GM18909 (cell line): ENCODE measurements around the gene MED17.
"Not testable (repeated sequence)": the region's sequence is repeated elsewhere in the genome, so short reads cannot be mapped to it uniquely, and the experiment has no call there.

Source experiments
- ATAC-seq: cut with Tn5 transposase; IDR thresholded peaks from one replicate; pipeline ENCODE4 v1.9.1; 2021; ENCODE audit warnings: mild to moderate bottlenecking; ENCODE audit not compliant: unreplicated experiment, poor library complexity

The MED17 gene, protein sequence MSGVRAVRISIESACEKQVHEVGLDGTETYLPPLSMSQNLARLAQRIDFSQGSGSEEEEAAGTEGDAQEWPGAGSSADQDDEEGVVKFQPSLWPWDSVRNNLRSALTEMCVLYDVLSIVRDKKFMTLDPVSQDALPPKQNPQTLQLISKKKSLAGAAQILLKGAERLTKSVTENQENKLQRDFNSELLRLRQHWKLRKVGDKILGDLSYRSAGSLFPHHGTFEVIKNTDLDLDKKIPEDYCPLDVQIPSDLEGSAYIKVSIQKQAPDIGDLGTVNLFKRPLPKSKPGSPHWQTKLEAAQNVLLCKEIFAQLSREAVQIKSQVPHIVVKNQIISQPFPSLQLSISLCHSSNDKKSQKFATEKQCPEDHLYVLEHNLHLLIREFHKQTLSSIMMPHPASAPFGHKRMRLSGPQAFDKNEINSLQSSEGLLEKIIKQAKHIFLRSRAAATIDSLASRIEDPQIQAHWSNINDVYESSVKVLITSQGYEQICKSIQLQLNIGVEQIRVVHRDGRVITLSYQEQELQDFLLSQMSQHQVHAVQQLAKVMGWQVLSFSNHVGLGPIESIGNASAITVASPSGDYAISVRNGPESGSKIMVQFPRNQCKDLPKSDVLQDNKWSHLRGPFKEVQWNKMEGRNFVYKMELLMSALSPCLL

DNA sequence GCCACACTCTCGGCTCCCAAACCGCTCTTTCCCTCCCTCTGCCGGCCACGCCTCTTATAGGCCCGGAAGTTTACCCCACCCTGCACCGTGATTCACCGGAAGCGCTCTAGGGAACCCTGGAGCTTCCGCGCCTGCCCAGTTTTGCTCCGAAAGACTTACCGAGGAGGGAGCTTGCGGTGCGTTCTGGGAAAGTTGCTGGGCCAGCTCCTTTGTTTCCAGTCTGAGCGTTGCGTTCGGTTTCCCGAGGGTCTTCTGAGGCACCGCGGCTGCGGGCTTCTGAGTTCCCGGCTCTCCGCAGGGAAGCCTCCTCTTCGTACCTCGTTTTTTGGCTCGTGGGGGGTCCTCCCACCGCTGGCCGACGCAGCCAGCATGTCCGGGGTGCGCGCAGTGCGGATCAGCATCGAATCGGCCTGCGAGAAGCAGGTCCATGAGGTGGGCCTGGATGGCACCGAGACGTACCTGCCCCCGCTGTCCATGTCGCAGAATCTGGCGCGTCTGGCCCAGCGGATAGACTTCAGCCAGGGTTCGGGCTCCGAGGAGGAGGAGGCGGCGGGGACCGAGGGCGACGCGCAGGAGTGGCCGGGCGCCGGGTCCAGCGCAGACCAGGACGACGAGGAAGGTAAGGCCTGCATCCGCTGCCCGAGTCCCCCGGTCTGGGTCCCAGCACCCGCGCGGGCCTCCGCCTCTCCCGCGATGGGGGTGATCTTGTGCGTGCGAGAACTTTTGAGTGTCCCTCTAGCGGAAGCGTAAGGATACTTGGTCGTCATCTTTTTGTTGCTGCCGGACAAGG, at the start of gene MED17:
Gene MED17, plus strand, starts transcription at position 138 of the 790 bp plus-strand sequence. Its CDS starts 232 bp downstream, at position 370.
- peak; percentile 95 for ATAC-seq

DNA sequence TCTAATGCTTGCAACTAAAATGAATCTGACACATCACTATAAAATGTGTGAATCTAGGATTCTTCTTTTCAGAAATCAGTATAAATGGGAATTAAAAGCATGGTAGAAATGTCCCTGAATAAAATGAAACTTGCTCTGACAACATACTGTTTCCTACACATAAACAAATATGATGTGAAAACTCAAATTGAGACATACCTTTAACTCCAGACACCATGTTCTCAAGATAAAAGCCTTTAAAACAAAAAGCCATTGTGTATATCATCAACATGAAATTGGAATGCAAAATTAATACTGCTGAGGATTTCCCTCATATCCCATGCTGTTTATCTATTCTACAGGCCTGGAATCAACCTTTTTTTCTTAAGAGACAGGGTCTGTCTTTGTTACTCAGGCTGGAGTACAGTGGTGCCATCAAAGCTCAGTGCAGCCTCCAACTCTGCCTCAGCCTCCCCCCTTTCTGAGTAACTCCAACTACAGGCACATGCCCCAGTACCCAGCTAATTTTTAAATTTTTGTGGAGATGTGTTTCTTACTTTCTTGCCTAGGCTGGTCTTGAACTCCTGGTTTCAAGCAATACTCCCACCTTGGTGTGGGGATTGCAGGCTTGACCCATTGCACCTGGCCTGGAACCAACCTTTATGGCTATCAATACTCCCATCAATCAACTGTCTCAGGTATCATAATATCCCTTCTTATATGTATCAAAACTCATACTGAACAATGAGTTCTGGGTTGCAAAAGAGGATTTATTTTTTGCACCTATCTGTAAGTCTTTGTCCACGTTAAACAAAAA, 49.5 kb upstream of the MED17 start:
- ATAC-seq, result no peak

- ATAC-seq, result no peak
These were observed 48.5 kb upstream of the MED17 start for GRCh38 chr11:93735627-93736026.

- no peak for ATAC-seq
These were observed 48.0 kb upstream of the MED17 start for GRCh38 chr11:93736129-93736528.

DNA sequence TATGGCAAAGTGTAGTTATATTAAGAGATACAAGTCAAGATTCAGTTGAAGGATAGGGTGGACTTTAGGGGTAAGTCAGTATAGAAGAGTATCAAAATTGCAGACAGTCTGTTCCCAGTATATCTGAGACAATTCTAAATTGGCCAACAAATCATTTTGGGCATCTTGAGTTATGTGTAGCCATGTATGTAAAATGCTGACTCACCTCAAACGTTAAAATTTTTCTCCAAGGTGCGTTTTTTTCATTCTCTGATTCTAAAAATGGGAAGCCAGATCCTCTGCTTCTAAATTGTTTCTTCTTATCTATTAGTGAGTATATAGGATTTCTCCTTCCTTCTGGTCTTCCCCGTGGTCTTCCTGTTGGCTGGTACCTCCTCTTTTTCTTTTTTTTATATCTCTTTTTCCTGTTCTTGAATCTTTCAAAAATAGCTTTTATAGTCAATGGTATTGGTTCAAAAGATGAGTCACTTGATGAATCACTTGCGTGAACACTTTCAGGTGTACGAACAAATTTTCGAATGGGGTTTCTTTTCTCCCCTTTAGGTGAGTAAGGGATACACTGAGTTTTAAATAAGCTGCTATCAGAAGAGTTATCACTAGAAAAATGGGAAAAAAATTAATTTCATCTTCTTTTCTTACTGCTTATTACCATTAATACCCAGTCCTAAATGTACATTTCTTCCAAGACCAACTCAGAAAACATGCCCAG, 46.0 kb upstream of the MED17 start:
- no peak for ATAC-seq

DNA sequence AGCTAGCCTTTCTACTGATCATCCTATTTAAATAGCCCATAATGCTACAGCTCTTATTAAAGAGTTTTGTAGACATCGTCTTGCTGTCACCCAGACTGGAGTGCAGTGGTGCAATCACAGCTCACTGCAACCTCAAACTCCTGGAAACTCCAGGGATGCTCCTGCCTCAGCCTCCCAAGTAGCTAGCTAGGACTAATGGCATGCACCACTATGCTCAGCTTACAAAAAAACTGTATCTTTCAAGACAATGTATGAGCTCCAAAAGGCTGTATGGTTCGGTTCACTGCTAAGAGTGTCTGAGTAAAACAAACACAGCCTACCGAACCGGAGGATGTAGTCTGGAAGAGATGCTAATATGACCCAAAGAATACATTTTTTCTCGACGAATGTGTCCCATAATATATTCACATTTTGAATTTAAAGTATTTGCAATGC, 45.4 kb upstream of the MED17 start:
- no peak for ATAC-seq

DNA sequence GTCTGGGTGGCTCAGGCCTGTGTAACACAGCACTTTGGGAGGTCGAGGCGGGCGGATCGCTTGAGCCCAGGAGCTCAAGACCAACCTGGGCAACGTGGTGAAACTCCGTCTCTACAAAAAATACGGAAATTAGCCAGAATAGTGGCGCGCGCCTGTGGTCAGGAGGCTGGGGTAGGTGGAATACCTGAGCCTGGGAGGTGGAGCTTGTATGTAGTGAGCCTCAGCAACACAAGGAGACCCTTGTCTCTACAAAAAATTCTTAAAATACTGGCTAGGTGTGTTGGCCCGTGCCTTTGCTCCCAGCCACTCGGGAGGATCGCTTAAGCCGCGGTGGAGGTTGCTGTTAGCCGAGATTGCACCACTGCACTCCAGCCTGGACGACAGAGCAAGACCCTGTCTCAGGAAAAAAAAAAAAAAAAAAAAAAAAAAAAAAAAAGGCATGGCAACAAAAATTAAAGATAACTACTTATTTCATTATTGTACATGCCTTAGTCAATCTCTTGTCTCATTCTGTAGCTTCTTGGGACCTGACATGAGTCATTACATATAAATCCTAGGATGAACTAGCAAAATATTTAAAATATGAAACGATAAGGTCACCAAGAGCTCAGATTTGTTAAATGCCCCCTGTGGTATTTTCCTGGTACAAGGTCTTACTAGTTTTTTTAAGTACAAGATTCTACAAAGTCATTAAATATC, 43.9 kb upstream of the MED17 start:
- no peak for ATAC-seq

DNA sequence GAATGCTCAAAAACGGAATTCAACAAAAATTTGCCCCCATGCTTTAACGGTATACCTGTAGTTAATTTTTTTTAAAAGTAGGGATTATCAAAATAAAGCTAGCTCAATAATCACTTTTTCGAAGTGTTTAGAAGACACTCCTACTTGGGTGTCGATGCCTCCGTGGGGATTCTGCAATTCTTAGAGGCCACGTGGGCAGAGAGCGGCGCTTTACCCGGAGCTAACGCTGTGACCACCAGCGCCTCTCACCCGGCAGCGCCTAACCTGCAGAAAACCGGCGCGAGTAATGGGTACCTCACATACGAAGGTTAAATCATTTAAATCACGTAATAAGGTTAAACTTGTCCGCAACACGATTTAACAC, 43.4 kb upstream of the MED17 start:
- ATAC-seq, result peak; percentile 39

- peak; percentile 89 for ATAC-seq
These were observed 42.8 kb upstream of the MED17 start, which contains the start of the genes C11orf54 and TAF1D for GRCh38 chr11:93741094-93741881. TSS of gene C11orf54 (plus strand) at chr11:93741672. CDS start at chr11:93747394, 5,722 bp downstream. TSS of gene TAF1D (minus strand) at chr11:93741495. CDS start at chr11:93739304, 2,191 bp downstream.

- ATAC-seq, result peak; percentile 14
These were observed 42.2 kb upstream of the MED17 start for GRCh38 chr11:93741882-93742226.

GRCh38 chr11:93743291-93743690, 40.8 kb upstream of the MED17 start:
- ATAC-seq, result no peak

DNA sequence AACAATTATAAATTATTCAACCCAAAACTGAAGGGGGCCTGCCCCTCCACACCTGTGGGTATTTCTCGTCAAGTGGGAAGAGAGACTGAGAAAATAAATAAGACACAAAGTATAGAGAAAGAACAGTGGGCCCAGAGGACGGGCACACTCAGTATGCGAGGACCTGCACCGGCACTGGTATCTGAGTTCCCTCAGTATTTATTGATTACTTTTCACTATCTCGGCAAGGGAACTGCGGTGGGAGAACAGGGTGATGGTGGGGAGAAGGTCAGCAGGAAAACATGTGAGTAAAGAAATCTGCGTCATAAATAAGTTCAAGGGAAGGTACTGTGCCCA, 39.4 kb upstream of the MED17 start:
- ATAC-seq, result no peak

GRCh38 chr11:93745005-93745755, 38.9 kb upstream of the MED17 start:
- ATAC-seq, result not testable (repeated sequence)

GRCh38 chr11:93746101-93746500, 38.0 kb upstream of the MED17 start:
- no peak for ATAC-seq

DNA sequence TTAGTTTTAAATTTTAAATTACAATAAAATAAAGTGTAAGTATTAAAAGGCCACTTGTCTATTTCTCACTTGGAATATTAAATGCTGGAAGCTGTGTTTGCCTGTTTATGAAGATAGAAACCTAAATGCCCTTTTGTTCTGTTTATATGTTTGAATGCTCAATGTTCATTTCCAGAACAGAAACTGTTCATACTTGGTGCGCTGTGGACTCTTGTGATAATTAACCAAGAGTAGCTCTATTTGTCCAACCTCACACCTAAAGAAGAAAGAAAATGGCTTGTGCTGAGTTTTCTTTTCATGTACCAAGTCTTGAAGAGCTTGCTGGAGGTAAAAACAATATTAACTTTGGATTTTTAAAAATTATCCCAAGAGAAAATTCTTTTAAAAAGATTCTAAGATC, 37.0 kb upstream of the MED17 start:
- peak; percentile 96 for ATAC-seq

GRCh38 chr11:93751001-93751400, 33.1 kb upstream of the MED17 start:
- ATAC-seq, result no peak

DNA sequence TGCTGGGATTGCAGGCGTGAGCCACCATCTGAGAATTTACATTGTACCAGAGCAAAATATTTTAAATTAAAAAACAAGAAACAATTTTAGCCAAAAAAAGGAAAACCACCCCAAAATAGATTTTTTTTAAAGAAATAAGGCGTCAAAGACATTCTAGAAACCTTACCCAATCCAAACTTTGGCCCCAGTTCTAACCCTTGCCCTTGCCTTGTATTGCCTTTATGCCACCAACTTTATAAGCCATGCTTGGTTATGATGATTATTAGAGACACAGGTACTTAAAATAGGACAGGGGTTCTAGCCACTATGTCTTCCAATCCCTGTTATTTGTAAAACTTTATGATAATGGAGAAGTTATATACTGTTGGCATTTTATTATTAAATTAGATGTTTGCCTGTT, 30.8 kb upstream of the MED17 start:
- no peak for ATAC-seq

GRCh38 chr11:93756748-93757147, 27.3 kb upstream of the MED17 start:
- ATAC-seq, result no peak
